HEK293T (cell line): ENCODE data around the gene USP10.

Experiments used
- ARNT ChIP-seq: fragments of 450-650 bp; IDR thresholded peaks from 2 replicates; pipeline ENCODE4 v1.6.1; 2017; ENCODE audit warnings: mild to moderate bottlenecking
- ELF4 ChIP-seq: fragments of 450-650 bp; IDR thresholded peaks from 2 replicates; pipeline ENCODE4 v1.6.1; 2017; ENCODE audit warnings: antibody characterized with exemption
- FOXA1 ChIP-seq: fragments of 450-650 bp; IDR thresholded peaks from 2 replicates; pipeline ENCODE4 v1.6.1; 2016; ENCODE audit warnings: mild to moderate bottlenecking
- FOXK2 ChIP-seq: fragments of 450-650 bp; IDR thresholded peaks from 2 replicates; pipeline ENCODE4 v1.6.1; 2016; ENCODE audit warnings: mild to moderate bottlenecking
- FOXM1 ChIP-seq: fragments of 450-650 bp; IDR thresholded peaks from 2 replicates; pipeline ENCODE4 v1.6.1; 2017; ENCODE audit warnings: mild to moderate bottlenecking, borderline replicate concordance
- HDGF ChIP-seq: fragments of 450-650 bp; IDR thresholded peaks from 2 replicates; pipeline ENCODE4 v1.6.1; 2017; ENCODE audit warnings: antibody characterized with exemption, borderline replicate concordance
- LEF1 ChIP-seq: fragments of 450-650 bp; IDR thresholded peaks from 2 replicates; pipeline ENCODE4 v1.6.1; 2017; ENCODE audit warnings: mild to moderate bottlenecking, borderline replicate concordance
- PKNOX1 ChIP-seq: fragments of 450-650 bp; IDR thresholded peaks from 2 replicates; pipeline ENCODE4 v1.6.1; 2016
- SP1 ChIP-seq: fragments of 450-650 bp; IDR thresholded peaks from 2 replicates; pipeline ENCODE4 v1.6.1; 2017
- ZNF384 ChIP-seq: fragments of 450-650 bp; IDR thresholded peaks from 2 replicates; pipeline ENCODE4 v1.6.1; 2016

DNA sequence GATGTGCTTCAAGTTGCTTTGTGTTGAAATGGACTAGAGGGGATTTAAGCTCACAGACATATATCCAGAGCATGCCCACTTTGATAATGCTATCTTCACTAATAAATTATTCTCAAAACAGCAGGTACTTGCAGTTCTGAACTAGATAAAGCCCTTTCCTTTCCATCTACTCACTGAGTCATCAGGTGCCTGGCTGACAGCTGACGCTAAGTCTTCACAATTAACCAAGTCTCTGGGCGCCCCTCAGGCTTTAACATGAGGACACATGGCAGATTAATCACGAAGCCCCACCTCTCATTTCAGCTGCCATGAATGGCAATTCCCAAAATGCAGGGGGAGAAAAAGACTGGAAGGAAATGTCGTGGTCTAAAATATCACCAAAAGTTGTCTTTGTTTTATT is 90.5 kb downstream of the USP10 start:
- TF ChIP-seq LEF1 (no peak), ARNT (no peak), PKNOX1 (no peak), HDGF (no peak), FOXA1 (no peak), FOXK2 (no peak), ZNF384 (no peak), FOXM1 (no peak), ELF4 (no peak), SP1 (no peak)
